Activated T-cell treated with anti-CD3 and anti-CD28 coated beads, Interleukin-2, amount 50 U/mL, for 1 hour (primary cell): ENCODE data around the gene OR2AE1.
"Not testable (repeated sequence)": the region's sequence is repeated elsewhere in the genome, so short reads cannot be mapped to it uniquely, and the experiment has no call there.

Source experiments
- DNase-seq: peaks from one replicate; pipeline ENCODE4 v3.0.0-alpha.2; 2020

OR2AE1 gene

GRCh38 chr7:99876933-99877332, at the start of gene OR2AE1:
OR2AE1 (minus strand) TSS chr7:99877033; CDS start chr7:99877033, 0 bp downstream.
- DNase-seq = no peak

- no peak for DNase-seq
Observed at GRCh38 chr7:99926321-99926720, 49.5 kb upstream of the OR2AE1 start.

- no peak for DNase-seq
Observed at GRCh38 chr7:99923200-99923599, 46.4 kb upstream of the OR2AE1 start.

- no peak for DNase-seq
Observed at GRCh38 chr7:99920149-99920548, 43.3 kb upstream of the OR2AE1 start.

- DNase-seq = no peak
Observed at GRCh38 chr7:99919814-99920112, 42.9 kb upstream of the OR2AE1 start.

- peak; percentile 86 for DNase-seq
Observed at GRCh38 chr7:99918959-99919813, 42.4 kb upstream of the OR2AE1 start, which contains the start of gene TRIM4. TRIM4 (minus strand) TSS chr7:99919530; CDS start chr7:99919401, 129 bp downstream.

- DNase-seq = no peak
Observed at GRCh38 chr7:99910976-99911375, 34.1 kb upstream of the OR2AE1 start.

GRCh38 chr7:99901581-99901980, 24.7 kb upstream of the OR2AE1 start:
- no peak for DNase-seq

- no peak for DNase-seq
Observed at GRCh38 chr7:99899830-99900519, 23.1 kb upstream of the OR2AE1 start.

- no peak for DNase-seq
Observed at GRCh38 chr7:99898836-99899235, 22.0 kb upstream of the OR2AE1 start.

GRCh38 chr7:99898023-99898357, 21.2 kb upstream of the OR2AE1 start:
- DNase-seq = no peak

- DNase-seq = no peak
Observed at GRCh38 chr7:99897322-99898022, 20.6 kb upstream of the OR2AE1 start.

- no peak for DNase-seq
Observed at GRCh38 chr7:99894738-99895137, 17.9 kb upstream of the OR2AE1 start.

- DNase-seq = no peak
Observed at GRCh38 chr7:99893280-99893679, 16.4 kb upstream of the OR2AE1 start.

- DNase-seq = not testable (repeated sequence)
Observed at GRCh38 chr7:99890348-99890747, 13.5 kb upstream of the OR2AE1 start.

GRCh38 chr7:99888366-99888765, 11.5 kb upstream of the OR2AE1 start:
- not testable (repeated sequence) for DNase-seq

GRCh38 chr7:99881370-99881769, 4.5 kb upstream of the OR2AE1 start:
- no peak for DNase-seq

- DNase-seq = no peak
Observed at GRCh38 chr7:99876491-99876890, 342 bp downstream of the OR2AE1 start.

GRCh38 chr7:99868246-99868645, 8.6 kb downstream of the OR2AE1 start:
- no peak for DNase-seq

GRCh38 chr7:99867477-99867876, 9.4 kb downstream of the OR2AE1 start:
- DNase-seq = not testable (repeated sequence)

GRCh38 chr7:99863847-99864440, 12.9 kb downstream of the OR2AE1 start:
- DNase-seq = no peak

GRCh38 chr7:99860281-99861127, 16.3 kb downstream of the OR2AE1 start:
- no peak for DNase-seq
